ENCODE data around the gene NTM.

DNA sequence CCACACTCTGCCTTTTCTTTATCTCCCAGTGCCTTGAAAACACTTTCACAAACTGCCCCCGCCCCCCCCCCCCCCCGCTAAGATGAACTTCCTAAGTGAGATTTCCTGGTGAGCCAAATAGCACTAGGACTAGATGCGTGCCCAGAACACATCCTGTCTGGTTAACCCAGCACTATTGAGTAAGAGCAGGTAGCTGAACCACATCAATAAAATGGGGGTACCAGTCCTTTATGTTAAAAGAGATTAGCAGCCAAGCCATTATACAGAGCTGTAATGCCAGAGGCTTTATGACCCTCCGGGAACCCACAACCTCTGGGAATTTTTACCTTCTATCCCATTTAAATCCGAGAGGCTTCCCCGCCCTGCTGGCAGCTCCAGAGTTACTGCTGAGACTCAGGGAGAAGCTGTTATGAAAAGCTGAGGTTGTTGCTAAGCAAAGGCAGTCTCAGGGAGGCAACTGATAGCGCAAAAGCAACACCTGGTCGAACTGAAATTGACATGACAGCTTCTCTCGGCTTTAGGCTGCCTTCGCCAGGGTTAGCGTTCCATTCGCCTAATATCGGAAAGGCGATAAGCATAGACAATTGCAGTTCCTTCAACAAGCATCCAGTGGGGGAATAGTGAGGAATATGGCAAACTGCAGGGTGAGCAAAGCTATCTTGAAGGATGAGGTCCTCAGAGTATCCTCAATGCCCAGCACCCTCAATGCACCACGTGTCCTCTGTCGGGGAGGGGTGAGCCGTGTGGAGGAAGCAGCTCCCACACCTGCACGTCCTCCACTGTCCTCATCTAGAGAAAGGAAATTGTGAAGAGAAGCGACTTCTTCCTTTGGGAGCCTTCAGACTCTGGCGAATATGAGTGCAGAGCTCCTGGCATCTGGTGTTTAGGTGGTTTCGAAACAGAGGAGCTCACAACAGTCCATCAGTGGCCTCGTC, 977.0 kb downstream of the NTM start:
- TF ChIP-seq, protein P1, sequence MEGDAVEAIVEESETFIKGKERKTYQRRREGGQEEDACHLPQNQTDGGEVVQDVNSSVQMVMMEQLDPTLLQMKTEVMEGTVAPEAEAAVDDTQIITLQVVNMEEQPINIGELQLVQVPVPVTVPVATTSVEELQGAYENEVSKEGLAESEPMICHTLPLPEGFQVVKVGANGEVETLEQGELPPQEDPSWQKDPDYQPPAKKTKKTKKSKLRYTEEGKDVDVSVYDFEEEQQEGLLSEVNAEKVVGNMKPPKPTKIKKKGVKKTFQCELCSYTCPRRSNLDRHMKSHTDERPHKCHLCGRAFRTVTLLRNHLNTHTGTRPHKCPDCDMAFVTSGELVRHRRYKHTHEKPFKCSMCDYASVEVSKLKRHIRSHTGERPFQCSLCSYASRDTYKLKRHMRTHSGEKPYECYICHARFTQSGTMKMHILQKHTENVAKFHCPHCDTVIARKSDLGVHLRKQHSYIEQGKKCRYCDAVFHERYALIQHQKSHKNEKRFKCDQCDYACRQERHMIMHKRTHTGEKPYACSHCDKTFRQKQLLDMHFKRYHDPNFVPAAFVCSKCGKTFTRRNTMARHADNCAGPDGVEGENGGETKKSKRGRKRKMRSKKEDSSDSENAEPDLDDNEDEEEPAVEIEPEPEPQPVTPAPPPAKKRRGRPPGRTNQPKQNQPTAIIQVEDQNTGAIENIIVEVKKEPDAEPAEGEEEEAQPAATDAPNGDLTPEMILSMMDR (IDR thresholded peaks at IDR 0.05): no peak
- no peak for TF ChIP-seq POLR2A (IDR thresholded peaks at IDR 0.05)
